Measurements from ENCODE around the gene RBMXL2. TPM values are rescaled to one million over a fixed set of nuclear protein-coding genes. Genes with fewer than 3 reads are reported as not detected.

Gene RBMXL2
- total RNA-seq = not detected in 2 replicates
- long read RNA-seq = 0 reads

DNA sequence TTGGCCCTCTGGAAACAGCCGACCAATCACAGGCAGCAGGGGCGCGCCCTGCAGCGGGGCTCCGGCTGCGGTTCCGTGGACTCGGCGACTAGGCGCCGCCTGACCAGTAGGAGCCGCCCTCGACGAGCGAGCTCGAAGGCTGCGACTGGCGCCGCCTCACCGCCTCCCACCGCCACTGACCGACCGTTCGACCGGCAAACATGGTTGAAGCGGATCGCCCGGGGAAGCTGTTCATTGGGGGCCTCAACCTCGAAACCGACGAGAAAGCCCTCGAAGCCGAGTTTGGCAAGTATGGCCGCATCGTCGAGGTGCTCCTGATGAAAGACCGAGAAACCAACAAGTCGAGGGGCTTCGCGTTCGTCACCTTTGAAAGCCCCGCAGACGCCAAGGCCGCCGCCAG, at the start of gene RBMXL2:
TSS of gene RBMXL2 (plus strand) at position 78 of the 400 bp plus-strand sequence. CDS start at position 201, 123 bp downstream.
- H3K36me3 Mint-ChIP-seq (ENCODE audit: unreplicated experiment) = no peaks in the 10 kb centered on the region
- H3K27ac Mint-ChIP-seq (ENCODE audit: unreplicated experiment) = no peak within 1 kb of the TSS
- no peak for DNase-seq (ENCODE audit: extremely low spot score, unreplicated experiment)
- H3K27me3 Mint-ChIP-seq (ENCODE audit: unreplicated experiment) = peaks cover 30% of the 10 kb centered on the region
- no peaks in the 10 kb centered on the region for H3K4me1 Mint-ChIP-seq (ENCODE audit: unreplicated experiment)
- TF ChIP-seq, protein P1, sequence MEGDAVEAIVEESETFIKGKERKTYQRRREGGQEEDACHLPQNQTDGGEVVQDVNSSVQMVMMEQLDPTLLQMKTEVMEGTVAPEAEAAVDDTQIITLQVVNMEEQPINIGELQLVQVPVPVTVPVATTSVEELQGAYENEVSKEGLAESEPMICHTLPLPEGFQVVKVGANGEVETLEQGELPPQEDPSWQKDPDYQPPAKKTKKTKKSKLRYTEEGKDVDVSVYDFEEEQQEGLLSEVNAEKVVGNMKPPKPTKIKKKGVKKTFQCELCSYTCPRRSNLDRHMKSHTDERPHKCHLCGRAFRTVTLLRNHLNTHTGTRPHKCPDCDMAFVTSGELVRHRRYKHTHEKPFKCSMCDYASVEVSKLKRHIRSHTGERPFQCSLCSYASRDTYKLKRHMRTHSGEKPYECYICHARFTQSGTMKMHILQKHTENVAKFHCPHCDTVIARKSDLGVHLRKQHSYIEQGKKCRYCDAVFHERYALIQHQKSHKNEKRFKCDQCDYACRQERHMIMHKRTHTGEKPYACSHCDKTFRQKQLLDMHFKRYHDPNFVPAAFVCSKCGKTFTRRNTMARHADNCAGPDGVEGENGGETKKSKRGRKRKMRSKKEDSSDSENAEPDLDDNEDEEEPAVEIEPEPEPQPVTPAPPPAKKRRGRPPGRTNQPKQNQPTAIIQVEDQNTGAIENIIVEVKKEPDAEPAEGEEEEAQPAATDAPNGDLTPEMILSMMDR (IDR thresholded peaks at IDR 0.05) = no peak
- H3K4me3 Mint-ChIP-seq (ENCODE audit: unreplicated experiment) = no peak within 1 kb of the TSS
- H3K9me3 Mint-ChIP-seq (ENCODE audit: unreplicated experiment) = no peaks in the 10 kb centered on the region

DNA sequence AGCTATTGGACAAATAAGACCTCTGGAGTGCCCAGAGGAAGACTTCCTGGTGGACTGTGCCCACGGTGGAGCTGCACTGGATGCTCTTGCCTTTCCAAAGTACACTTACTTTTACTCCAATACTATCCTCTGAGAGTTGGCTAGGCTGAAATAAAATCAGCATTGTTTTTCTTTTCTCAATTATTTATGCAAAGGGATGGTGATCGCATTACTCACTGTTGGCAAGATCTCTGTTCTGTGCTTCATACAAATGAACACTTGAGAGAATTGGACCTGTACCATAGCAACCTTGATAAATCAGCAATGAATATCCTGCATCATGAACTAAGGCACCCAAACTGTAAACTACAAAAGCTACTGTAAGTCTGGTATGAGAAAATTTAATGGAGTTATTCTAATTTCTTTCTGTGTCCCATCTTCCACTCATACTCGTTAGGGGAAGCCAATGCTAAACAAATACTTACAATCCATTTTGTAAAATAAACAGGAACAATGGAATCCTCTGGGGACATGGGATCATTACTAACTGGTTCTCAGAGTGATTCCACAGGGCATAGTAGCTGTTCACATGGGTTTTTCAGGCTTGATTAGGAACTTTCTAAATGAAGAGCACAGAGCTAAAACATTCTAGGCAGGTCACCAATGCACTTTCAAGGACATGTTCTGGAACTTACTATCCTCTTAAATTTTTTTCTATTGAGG, 42.2 kb upstream of the RBMXL2 start:
- H3K27ac Mint-ChIP-seq (ENCODE audit: unreplicated experiment) = no peak overlapping the region
- DNase-seq (ENCODE audit: extremely low spot score, unreplicated experiment) = no peak
- no peaks in the 10 kb centered on the region for H3K4me1 Mint-ChIP-seq (ENCODE audit: unreplicated experiment)
- no peaks in the 10 kb centered on the region for H3K9me3 Mint-ChIP-seq (ENCODE audit: unreplicated experiment)
- no peaks in the 10 kb centered on the region for H3K36me3 Mint-ChIP-seq (ENCODE audit: unreplicated experiment)
- H3K27me3 Mint-ChIP-seq (ENCODE audit: unreplicated experiment) = peaks cover 3% of the 10 kb centered on the region
- TF ChIP-seq, protein P1 (IDR thresholded peaks at IDR 0.05) = no peak
- H3K4me3 Mint-ChIP-seq (ENCODE audit: unreplicated experiment) = no peak overlapping the region

DNA sequence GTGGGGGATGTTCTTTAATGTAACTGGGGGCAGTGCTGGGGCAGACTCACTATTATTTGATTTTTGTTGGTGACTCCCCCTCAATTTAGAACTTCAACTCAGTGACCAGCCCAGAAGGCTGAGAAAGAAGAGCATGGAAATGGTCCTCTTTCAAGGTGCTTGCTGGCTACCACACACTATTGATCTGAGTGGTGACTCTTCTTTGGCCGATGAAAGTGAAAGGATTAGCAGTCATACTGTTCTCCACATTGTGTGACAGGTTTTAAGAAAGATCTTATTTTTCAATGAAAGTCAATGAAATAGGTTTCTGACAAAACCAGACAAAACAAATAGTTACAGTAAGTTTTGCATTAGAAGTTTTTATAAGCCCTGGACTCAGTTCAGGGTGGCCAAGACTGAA, 38.6 kb upstream of the RBMXL2 start:
- no peaks in the 10 kb centered on the region for H3K36me3 Mint-ChIP-seq (ENCODE audit: unreplicated experiment)
- TF ChIP-seq, protein P1 (IDR thresholded peaks at IDR 0.05) = no peak
- H3K4me3 Mint-ChIP-seq (ENCODE audit: unreplicated experiment) = no peak overlapping the region
- no peak for DNase-seq (ENCODE audit: extremely low spot score, unreplicated experiment)
- H3K27me3 Mint-ChIP-seq (ENCODE audit: unreplicated experiment) = peaks cover 4% of the 10 kb centered on the region
- H3K27ac Mint-ChIP-seq (ENCODE audit: unreplicated experiment) = no peak overlapping the region
- H3K9me3 Mint-ChIP-seq (ENCODE audit: unreplicated experiment) = no peaks in the 10 kb centered on the region
- no peaks in the 10 kb centered on the region for H3K4me1 Mint-ChIP-seq (ENCODE audit: unreplicated experiment)

DNA sequence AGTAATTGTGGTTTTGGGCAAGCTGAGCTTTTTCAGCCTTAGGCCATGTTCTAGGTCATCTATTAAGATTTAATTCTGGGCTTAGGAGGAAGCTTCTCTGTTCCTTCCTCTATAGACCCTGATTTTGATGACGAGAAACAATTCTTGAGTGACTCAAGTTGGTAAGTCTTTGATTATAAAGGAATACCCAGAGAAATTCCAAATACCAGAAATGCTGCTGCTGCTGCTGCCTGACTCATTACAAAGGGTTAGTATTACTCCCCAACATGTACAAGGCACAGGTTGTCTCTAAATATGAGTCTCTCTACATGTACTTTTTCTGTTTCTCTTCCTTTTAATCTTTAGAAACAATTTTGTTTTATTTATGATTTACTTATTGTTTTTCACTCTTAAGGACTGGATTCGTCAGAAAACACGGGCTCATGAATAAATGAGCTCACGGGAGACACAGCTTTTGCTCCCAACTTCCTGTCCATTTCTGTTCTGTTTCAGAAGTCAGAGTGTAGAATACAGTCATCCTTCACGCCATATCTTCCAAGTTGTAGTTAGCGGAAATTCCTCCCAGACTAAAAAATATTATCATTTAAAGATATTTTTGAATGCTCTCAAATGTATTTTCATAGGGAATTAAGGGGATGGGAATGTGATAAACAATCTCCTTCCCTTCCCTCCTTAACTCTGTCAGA, 31.8 kb upstream of the RBMXL2 start:
- no peak overlapping the region for H3K27ac Mint-ChIP-seq (ENCODE audit: unreplicated experiment)

DNA sequence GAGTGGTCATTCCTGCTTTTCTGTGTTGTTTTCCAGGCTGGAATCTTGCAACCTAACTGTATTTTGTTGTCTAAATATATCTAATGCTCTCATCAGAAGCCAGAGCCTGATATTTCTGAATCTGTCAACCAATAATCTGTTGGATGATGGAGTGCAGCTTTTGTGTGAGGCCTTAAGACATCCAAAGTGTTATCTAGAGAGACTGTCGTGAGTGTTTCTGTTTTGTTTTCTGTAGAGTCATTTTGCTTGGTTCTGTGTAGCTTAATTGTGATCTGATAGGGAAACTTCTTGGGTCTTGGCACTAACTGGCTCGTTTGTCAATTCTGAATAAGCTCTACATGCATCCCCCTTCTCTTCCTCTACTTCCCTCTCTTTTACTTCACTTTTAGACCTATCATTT, 31.2 kb upstream of the RBMXL2 start:
- Mint-ChIP-seq H3K27me3 (ENCODE audit: unreplicated experiment) (peaks cover 19% of the 10 kb centered on the region), H3K4me3 (ENCODE audit: unreplicated experiment) (no peak overlapping the region), H3K4me1 (ENCODE audit: unreplicated experiment) (no peaks in the 10 kb centered on the region), H3K36me3 (ENCODE audit: unreplicated experiment) (no peaks in the 10 kb centered on the region), H3K27ac (ENCODE audit: unreplicated experiment) (no peak overlapping the region), H3K9me3 (ENCODE audit: unreplicated experiment) (no peaks in the 10 kb centered on the region)
- DNase-seq (ENCODE audit: extremely low spot score, unreplicated experiment) = no peak
- TF ChIP-seq, protein P1 (IDR thresholded peaks at IDR 0.05) = no peak

More for the DNA sequence above, 31.8 kb upstream of the RBMXL2 start:
- no peak overlapping the region for H3K4me3 Mint-ChIP-seq (ENCODE audit: unreplicated experiment)
- TF ChIP-seq, protein P1 (IDR thresholded peaks at IDR 0.05) = no peak
- no peak for DNase-seq (ENCODE audit: extremely low spot score, unreplicated experiment)
- H3K27me3 Mint-ChIP-seq (ENCODE audit: unreplicated experiment) = peaks cover 19% of the 10 kb centered on the region
- H3K9me3 Mint-ChIP-seq (ENCODE audit: unreplicated experiment) = no peaks in the 10 kb centered on the region
- H3K4me1 Mint-ChIP-seq (ENCODE audit: unreplicated experiment) = no peaks in the 10 kb centered on the region
- no peaks in the 10 kb centered on the region for H3K36me3 Mint-ChIP-seq (ENCODE audit: unreplicated experiment)
